Measurements from ENCODE around the gene SERPINB6.
"Not testable (repeated sequence)": the region's sequence is repeated elsewhere in the genome, so short reads cannot be mapped to it uniquely, and the experiment has no call there.

Gene SERPINB6

DNA sequence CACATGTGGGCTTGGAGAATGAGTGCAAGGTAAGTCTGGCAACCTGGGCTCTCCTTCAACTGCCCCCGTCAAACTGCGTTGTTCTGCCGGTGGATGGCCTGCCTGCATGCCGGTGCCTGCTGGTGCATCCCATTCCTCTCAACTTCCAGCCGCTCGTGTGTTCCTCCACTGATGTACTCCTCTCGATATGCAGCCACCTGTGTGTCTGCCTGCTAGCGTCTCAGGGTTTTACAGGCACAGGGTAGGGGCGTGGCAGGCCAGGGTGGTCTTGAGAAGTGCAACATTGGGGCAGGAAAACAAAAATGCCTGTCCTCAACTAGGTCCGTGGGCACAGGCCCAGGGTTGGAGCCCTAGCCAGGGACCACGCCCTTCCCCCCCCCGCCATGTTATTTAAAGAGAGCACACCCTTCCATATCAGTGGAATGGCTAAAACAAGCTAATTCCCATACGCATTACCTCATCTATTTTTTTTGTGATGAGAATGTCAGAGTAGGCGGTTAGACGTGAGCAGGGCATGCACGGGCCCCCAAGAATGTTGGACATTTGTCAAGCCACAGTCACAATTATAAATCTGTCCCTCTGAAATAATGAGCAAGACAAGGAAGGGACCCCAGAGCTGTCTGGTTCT lies 33.2 kb downstream of the SERPINB6 start:
- no peak for DNase-seq (ENCODE audit: low spot score)

DNA sequence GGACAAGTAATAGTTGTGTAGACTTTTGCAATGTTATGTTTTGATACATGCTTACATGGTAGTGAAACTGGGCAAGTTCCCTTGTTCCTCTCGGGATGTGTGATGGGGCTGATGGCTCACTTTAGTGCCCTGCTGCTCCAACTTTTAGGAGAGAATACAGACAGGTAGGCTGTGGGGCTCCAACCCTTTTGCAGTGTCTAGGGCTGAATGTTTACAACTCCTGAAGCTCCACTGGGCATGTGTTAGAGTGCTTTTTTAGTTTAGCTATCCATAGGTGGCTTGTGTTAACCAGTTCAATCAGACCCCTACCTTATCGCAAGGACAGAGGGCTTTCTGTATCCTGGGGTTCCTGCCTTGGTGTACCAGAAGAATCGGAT lies 33.8 kb downstream of the SERPINB6 start:
- DNase-seq (ENCODE audit: low spot score) = no peak

DNA sequence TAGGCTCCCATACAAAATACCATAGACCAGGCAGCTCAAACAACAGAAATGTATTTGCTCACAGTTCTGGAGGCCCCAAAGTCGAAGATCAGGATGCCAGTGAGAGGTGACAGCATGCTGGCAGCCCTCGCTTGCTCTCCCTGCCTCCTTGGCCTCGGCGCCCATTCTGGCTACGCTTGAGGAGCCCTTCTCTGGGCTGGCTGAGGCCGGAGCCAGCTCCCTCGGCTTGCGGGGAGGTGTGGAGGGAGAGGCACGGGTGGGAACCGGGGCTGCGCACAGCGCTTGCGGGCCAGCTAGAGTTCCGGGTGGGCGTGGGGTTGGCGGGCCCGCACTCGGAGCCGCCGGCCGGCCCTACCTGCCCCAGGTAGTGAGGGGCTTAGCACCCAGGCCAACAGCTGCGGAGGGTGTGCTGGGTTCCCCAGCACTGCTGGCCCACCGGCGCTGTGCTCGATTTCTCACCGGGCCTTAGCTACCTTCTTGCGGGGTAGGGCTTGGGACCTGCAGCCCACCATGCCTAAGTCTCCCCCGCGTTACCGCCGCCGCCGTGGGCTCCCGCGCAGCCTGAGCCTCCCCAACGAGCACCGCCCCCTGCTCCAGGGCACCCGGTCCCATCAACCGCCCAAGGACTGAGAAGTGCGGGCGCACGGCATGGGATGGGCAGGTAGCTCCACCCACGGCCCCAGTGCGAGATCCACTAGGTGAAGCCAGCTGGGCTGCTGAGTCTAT lies 35.6 kb downstream of the SERPINB6 start:
- DNase-seq (ENCODE audit: low spot score) = no peak

DNA sequence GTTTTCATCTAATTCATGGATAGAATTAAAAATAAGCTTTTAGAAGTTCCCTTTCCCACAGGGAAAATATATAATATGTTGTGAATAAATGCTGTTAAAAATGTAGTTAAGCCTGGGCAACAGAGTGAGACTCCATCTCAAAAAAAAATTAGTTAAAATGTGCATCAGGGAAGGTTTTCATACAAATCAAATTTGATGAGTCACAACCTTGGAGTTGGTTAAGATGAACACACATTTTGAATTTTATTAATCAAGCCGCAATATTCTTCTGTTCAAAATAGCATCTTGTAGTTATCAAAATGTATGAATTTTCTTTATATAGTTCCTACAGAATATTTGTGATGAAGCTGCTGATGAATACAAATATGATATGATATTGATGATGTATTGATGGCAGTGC lies 37.3 kb downstream of the SERPINB6 start:
- no peak for DNase-seq (ENCODE audit: low spot score)

- not testable (repeated sequence) for DNase-seq (ENCODE audit: low spot score)
These were observed 38.5 kb downstream of the SERPINB6 start for GRCh38 chr6:2932911-2933310.

GRCh38 chr6:2931970-2932748 lies 39.2 kb downstream of the SERPINB6 start:
- peak; percentile 78 for DNase-seq (ENCODE audit: low spot score)

DNA sequence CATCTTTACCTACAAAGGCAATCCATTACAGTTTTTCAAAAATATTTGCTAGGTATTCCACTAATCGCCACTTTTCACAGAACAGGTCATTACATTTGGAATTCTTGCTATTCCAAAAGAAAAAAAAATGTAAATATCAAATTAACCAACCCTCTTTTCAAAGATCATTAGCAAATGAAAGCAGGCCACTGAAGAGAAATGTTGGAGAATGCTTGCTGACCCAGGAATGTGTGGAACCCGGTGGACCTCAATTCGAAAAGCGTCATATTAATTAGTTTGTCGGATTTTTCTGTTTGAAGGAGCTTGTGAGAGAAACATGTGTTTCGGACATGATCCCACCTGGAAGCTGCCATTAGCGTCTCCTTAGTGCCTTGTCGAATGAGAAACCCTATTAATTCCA lies 40.3 kb downstream of the SERPINB6 start:
- DNase-seq (ENCODE audit: low spot score) = no peak

DNA sequence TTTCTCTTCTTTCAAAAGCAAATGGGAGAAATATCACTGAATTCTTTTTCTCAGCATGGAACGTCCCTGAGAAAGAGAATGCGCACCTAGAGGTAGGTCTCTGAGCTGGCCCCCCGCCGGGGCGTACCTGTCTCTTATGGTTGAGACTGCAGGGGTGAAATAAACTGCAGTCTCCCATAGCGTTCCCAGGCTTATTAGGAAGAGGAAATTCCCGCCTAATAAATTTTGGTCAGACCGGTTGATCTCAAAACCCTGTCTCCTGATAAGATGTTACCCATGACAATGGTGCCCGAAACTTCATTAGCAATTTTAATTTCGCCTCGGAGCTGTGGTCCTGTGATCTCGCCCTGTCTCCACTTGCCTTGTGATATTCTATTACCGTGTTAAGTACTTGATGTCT lies 43.4 kb downstream of the SERPINB6 start:
- not testable (repeated sequence) for DNase-seq (ENCODE audit: low spot score)

- not testable (repeated sequence) for DNase-seq (ENCODE audit: low spot score)
These were observed 45.3 kb downstream of the SERPINB6 start for GRCh38 chr6:2925842-2926747.

DNA sequence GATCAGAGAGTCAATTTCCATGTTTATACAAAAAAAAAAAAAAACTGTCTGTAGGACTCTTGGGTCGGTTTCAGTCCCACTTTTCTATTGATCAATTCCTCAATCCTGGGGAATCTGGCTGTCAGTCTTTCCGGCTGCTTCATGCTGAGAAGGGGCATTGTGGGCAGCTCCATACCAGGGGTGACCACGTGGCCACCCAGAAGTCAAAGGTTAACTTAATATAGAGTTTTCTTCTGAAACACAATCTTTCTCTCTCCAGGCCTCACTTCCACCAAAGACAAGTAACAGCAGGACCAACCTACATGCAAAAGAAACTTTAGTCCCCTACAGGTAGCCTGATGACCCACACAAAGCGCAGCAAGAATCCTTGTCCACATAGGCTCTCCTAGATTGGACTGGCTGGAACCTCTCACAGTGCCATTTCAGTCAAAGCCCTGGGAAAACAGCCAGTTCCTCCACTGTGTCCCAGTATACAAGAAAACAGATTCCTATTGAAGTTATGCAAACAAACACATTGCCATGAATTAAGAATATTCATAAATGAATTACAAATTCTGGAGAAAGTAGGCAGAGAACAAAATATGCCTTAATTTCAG lies 49.7 kb downstream of the SERPINB6 start:
- DNase-seq (ENCODE audit: low spot score) = no peak

- no peak for DNase-seq (ENCODE audit: low spot score)
These were observed 50.7 kb downstream of the SERPINB6 start for GRCh38 chr6:2920671-2921112.

DNA sequence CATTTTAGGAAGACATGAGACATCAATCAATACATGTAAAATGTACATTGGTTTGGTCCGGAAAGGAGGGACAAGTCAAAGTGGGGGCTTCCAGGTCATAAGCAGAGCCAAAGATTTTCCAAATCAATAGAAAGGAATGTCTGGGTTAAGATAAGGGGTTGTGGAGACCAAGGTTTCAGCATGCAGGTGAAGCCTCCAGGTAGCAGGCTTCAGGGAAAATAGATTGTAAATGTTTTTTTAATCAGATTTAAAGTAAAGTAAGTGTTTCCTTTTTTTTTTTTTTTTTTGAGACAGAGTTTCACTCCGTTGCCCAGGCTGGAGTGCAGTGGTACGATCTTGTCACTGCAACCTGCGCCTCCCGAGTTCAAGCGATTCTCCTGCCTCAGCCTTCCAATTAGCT lies 51.5 kb downstream of the SERPINB6 start:
- no peak for DNase-seq (ENCODE audit: low spot score)

DNA sequence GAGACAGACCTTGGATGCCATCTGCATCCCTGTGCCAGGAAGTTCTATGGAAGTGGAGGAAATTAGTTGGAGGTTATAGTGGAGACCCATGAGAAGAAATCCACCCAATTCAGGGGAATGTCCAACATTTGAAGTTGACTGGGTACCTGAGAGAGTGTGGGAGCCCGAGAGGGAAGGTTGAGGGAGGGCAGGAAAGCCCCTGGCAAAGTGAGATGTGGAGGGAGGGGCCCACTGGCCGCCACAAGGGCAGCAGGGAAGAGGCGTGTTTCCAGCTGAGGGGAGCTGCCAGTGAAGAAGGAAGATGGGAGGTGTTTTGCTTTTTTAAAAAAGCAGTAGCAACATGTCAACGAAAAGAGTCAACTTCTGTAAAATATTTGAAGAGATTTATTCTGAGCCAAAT lies 52.0 kb downstream of the SERPINB6 start:
- DNase-seq (ENCODE audit: low spot score) = no peak

GRCh38 chr6:2918936-2919335 lies 52.4 kb downstream of the SERPINB6 start:
- DNase-seq (ENCODE audit: low spot score) = no peak

GRCh38 chr6:2917801-2918445 lies 53.4 kb downstream of the SERPINB6 start:
- no peak for DNase-seq (ENCODE audit: low spot score)

GRCh38 chr6:2917065-2917464 lies 54.3 kb downstream of the SERPINB6 start:
- DNase-seq (ENCODE audit: low spot score) = no peak

DNA sequence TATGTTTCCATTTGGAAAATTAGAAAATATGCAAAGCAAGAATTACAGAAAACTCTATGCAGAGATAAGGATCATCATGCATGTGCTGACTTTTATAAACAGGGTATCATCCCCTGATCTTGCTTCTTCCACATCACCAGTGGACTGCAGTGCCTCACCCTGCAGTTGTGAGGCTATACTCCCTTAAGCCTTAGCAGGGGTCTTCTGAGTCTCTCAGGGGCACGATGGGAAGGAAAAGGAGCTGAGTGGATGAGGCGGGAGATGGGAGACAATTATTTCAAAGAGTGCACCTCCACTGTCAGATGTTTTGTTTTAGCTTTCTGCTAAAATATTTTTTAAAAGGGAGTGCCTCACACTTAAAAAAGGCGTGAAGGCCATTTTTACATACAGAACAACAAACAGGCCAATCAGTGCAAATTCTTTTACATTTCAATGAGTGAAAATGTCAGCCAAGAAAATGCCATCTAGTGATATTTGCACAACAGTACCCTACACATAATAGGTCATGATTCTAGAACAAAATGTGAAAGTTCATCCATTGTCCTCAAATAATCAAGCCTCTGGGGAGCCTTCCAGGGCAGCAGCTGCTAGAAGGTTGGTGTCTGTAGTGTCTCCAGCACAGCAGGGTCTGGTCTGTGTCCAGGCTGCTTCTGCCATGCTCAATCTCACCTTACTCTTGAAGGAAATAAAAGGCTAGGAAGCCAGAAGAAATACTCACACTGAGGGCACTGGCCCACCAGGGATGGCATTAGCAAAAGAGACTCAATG lies 55.0 kb downstream of the SERPINB6 start:
- no peak for DNase-seq (ENCODE audit: low spot score)

- DNase-seq (ENCODE audit: low spot score) = no peak
These were observed 56.2 kb downstream of the SERPINB6 start for GRCh38 chr6:2915150-2915549.

DNA sequence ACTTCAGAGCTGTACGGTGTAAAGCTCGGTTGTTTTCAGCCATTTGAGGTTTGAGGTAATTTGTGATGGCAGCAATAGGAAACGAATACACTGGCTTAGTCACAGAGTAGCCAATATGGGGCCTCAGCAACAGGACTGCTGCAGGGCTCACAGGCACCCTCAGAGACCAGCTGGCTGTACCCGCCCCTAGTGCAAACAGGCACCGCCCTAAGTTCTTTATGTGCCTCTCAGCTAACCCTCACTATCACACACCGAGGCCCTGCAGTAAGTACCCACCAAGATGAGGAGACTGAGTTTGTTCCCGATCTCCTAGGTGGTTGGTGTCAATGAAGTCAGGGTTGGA lies 57.1 kb downstream of the SERPINB6 start:
- no peak for DNase-seq (ENCODE audit: low spot score)

GRCh38 chr6:2913621-2914317 lies 57.6 kb downstream of the SERPINB6 start:
- DNase-seq (ENCODE audit: low spot score) = no peak
